Calu3 (cell line): ENCODE data around the gene PRKAG2. TPM values are rescaled to one million over a fixed set of nuclear protein-coding genes. Genes with fewer than 3 reads are reported as not detected.

Experiments
- BruUV-seq: library from RNA; stranded (reverse); fragments of 400-500 nt; replicated peaks from 2 replicates; lab custom pipeline; 2021; lab: Mats Ljungman, UMichigan
- CTCF ChIA-PET: fragments of 300-600 bp; sonication (Branson Sonifier 250); formaldehyde crosslinking; loops from one replicate; lab custom pipeline; 2022; ENCODE audit warnings: antibody characterized with exemption; lab: Charles Lee
- DNase-seq: peaks from one replicate; pipeline ENCODE4 v3.0.0; 2022
- H3K27ac Mint-ChIP-seq: one replicate; pipeline ENCODE4 v1.8.0; 2022; ENCODE audit warnings: mixed read lengths; ENCODE audit not compliant: unreplicated experiment
- H3K27me3 Mint-ChIP-seq: one replicate; pipeline ENCODE4 v1.8.0; 2022; ENCODE audit warnings: mixed read lengths; ENCODE audit not compliant: unreplicated experiment
- H3K36me3 Mint-ChIP-seq: one replicate; pipeline ENCODE4 v1.8.0; 2022; ENCODE audit warnings: mild to moderate bottlenecking, moderate library complexity, mixed read lengths; ENCODE audit not compliant: insufficient read depth, unreplicated experiment
- H3K4me1 Mint-ChIP-seq: one replicate; pipeline ENCODE4 v1.8.0; 2022; ENCODE audit warnings: mild to moderate bottlenecking, low read depth, mixed read lengths; ENCODE audit not compliant: unreplicated experiment
- H3K4me3 Mint-ChIP-seq: one replicate; pipeline ENCODE4 v1.8.0; 2022; ENCODE audit warnings: mild to moderate bottlenecking, low read depth, moderate library complexity, mixed read lengths; ENCODE audit not compliant: unreplicated experiment
- H3K9me3 Mint-ChIP-seq: one replicate; pipeline ENCODE4 v1.8.0; 2022; ENCODE audit warnings: low read depth, mixed read lengths; ENCODE audit not compliant: unreplicated experiment
- intact Hi-C: fragments of 100-400 bp; cut with micrococcal nuclease; formaldehyde crosslinking; loops from one replicate; pipeline ENCODE4 v1.10.0; 2022; ENCODE audit not compliant: unreplicated experiment
- total RNA-seq: library from RNA; stranded (reverse); gene quantifications from 2 replicates; pipeline ENCODE4 v1.2.3, GENCODE V29; 2022
- TF ChIP-seq, protein P1 (sequence below): fragments of 200-600 bp; IDR thresholded peaks from one replicate; pipeline ENCODE4 v1.8.0; 2022; ENCODE audit warnings: antibody characterized with exemption; ENCODE audit not compliant: unreplicated experiment

The PRKAG2 gene
- total RNA-seq, 1 experiment from 2014 or later = 22.4 TPM

DNA sequence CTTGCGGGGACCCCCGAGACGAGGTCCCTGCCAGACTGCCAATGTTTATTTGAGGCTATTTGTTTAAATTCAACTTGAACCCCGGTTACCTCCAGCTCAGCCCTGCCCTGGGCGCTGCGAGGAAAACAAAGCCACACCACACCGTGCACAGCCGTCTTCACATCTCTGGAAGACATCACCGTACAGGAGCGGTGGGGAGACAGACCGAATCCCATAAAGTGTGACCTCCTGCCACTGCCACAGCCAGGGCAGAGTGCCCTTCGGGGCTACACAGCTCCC, 40.0 kb downstream of the PRKAG2 start:
- no peak overlapping the region for H3K4me3 Mint-ChIP-seq

DNA sequence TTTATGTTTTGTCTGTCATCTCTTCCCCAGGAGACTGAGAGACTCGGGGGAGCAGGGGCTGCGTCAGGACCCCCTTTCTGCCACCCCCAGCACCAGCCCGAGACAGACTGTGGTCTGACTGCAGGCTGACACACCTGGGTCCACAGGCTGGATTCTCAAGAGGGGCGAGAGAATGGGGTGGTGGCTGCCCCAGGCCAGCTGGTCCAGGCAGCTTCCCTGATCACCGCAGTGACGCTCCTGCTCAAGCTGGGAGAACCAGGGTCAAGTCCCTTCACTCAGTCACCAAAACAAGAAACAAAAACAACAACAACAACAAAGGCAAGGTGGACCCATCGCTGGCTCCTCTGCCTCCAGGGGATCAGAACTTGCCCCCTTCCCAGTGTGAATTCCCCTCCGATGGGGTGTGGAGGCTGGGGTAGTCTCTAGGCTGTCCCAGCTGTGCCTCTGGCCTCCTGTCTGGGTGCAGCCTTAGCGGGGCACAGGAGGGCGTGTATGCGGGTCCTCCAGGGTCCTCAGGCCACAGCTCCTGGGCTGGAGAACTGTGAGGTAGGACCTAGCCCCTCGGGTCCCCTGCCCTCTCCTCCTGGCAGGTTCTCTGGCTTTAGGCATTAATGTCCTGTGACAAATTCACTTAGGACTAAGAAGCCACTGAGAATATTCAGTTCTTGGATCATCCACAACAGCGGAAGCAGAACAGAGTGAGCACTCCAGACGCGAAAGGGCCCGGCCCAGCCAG, 40.6 kb downstream of the PRKAG2 start:
- peaks cover 19% of the 10 kb centered on the region for H3K27me3 Mint-ChIP-seq
- no peak overlapping the region for H3K4me3 Mint-ChIP-seq
- CTCF ChIA-PET = no interaction called here
- intact Hi-C loops = no loop called here
- no peaks in the 10 kb centered on the region for H3K36me3 Mint-ChIP-seq
- no peaks in the 10 kb centered on the region for H3K9me3 Mint-ChIP-seq
- H3K27ac Mint-ChIP-seq = no peak overlapping the region
- no peaks in the 10 kb centered on the region for H3K4me1 Mint-ChIP-seq
- no TSS peak for BruUV-seq
- DNase-seq = no peak
- TF ChIP-seq, protein P1, sequence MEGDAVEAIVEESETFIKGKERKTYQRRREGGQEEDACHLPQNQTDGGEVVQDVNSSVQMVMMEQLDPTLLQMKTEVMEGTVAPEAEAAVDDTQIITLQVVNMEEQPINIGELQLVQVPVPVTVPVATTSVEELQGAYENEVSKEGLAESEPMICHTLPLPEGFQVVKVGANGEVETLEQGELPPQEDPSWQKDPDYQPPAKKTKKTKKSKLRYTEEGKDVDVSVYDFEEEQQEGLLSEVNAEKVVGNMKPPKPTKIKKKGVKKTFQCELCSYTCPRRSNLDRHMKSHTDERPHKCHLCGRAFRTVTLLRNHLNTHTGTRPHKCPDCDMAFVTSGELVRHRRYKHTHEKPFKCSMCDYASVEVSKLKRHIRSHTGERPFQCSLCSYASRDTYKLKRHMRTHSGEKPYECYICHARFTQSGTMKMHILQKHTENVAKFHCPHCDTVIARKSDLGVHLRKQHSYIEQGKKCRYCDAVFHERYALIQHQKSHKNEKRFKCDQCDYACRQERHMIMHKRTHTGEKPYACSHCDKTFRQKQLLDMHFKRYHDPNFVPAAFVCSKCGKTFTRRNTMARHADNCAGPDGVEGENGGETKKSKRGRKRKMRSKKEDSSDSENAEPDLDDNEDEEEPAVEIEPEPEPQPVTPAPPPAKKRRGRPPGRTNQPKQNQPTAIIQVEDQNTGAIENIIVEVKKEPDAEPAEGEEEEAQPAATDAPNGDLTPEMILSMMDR = no peak

More for the DNA sequence above, 40.0 kb downstream of the PRKAG2 start:
- no peaks in the 10 kb centered on the region for H3K4me1 Mint-ChIP-seq
- no peaks in the 10 kb centered on the region for H3K36me3 Mint-ChIP-seq
- TF ChIP-seq, protein P1 = no peak
- no peaks in the 10 kb centered on the region for H3K9me3 Mint-ChIP-seq
- intact Hi-C loops = no loop called here
- CTCF ChIA-PET = no interaction called here
- H3K27ac Mint-ChIP-seq = no peak overlapping the region
- BruUV-seq = no TSS peak
- H3K27me3 Mint-ChIP-seq = peaks cover 19% of the 10 kb centered on the region
- DNase-seq = no peak

DNA sequence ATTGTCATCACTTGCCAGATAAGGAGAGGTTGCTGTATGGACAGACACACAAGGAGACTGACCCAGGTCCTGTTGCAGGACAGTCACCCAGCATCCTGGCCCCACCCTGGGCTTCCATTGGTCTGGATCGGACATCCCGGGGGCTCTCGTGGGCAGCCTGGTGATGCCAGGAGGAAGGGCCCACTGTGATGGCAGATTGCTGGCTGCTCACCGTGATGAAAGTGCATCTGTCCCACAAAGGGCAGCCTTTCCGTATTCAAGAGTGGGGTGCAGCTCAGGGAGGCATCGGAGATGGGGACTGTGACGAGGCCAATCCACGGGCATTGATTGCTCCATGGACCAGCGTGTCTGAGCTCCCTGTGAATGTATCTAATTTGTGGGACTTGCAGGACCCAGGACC, 41.3 kb downstream of the PRKAG2 start:
- Mint-ChIP-seq H3K27me3 (peaks cover 19% of the 10 kb centered on the region), H3K36me3 (no peaks in the 10 kb centered on the region), H3K27ac (no peak overlapping the region), H3K4me3 (no peak overlapping the region), H3K4me1 (no peaks in the 10 kb centered on the region), H3K9me3 (no peaks in the 10 kb centered on the region)
- DNase-seq = no peak
- no TSS peak for BruUV-seq
- CTCF ChIA-PET = no interaction called here
- TF ChIP-seq, protein P1 = no peak
- intact Hi-C loops = no loop called here

DNA sequence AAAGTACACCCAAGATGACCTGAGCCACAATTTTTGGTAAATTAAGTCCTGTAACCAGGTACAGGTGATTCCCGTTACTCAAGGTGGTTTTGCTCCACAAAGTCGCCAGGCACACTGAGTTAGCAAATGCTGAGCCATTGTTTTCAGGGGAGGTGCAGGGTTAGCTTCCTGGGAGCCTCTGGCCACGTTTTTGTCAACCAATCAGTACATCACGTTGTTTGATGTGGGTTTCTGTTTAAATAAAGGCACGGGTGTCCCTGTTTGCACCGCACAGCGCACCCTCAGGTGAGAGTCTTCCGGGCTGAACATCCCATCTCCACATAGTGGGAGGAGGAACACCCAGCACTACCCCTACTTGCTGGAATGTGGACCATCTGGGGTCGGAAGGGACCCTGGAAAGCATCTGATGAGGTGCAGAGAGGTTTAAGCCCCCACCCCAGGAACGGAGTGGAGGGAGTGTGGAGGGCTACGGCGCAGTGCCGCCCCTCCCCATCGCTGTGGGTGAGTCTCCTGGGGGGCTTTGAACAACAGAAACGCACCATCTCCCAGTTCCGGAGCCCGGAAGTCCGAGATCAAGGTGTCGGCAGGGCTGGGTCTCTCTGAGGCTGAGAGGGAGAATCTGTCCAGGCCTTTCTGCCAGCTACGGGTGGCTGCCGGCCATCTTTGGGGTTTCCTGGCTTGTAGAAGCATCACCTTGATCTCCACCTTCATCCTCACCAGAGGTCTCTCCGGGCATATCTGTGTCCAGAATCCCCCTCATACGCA, 42.5 kb downstream of the PRKAG2 start:
- H3K27ac Mint-ChIP-seq = no peak overlapping the region
- no peak for DNase-seq
- intact Hi-C loops = no loop called here
- H3K36me3 Mint-ChIP-seq = no peaks in the 10 kb centered on the region
- CTCF ChIA-PET = interaction anchor here (0.6 kb wide), 1 partner anchor 93 kb away, joined by 5 read pairs; no protein-coding TSS in a partner anchor
- H3K4me1 Mint-ChIP-seq = no peaks in the 10 kb centered on the region
- no TSS peak for BruUV-seq
- H3K9me3 Mint-ChIP-seq = no peaks in the 10 kb centered on the region
- no peak overlapping the region for H3K4me3 Mint-ChIP-seq
- TF ChIP-seq, protein P1 = no peak
- peaks cover 23% of the 10 kb centered on the region for H3K27me3 Mint-ChIP-seq
